ENCODE results near the gene TXNDC5. TPM values are rescaled to one million over a fixed set of nuclear protein-coding genes. Genes with fewer than 3 reads are reported as not detected.
A peak's percentile ranks its signal among the peaks of the same experiment; 100 is the strongest.

The TXNDC5 gene
- total and polyA plus RNA-seq, 5 donors from 2014 or later, result 13.6 to 38.6 (median 26.2) TPM

- Mint-ChIP-seq H3K27ac (no peak overlapping the region), H3K27me3 (no peaks in the 10 kb centered on the region), H3K4me1 (peaks cover 0 to 9% (median 4%) of the 10 kb centered on the region in 4 donors), H3K36me3 (no peaks in the 10 kb centered on the region), H3K4me3 (no peak overlapping the region), H3K9me3 (no peaks in the 10 kb centered on the region)
- Histone ChIP-seq H3K4me1 (ENCODE audit: control insufficient read depth, insufficient read depth, low read length, poor library complexity, severe bottlenecking) (peaks cover 12% of the 10 kb centered on the region), H3K27ac (ENCODE audit: insufficient read depth, low read length, poor library complexity, severe bottlenecking) (no peak overlapping the region), H3K36me3 (ENCODE audit: control insufficient read depth, insufficient read depth, low read length) (no peaks in the 10 kb centered on the region), H3K4me3 (ENCODE audit: low read depth, low read length) (no peak overlapping the region), H3K27me3 (ENCODE audit: control insufficient read depth, insufficient read depth, low read length) (peaks cover 3% of the 10 kb centered on the region), H3K9me3 (ENCODE audit: control insufficient read depth in 2 of 2, low read length in 2 of 2) (no peaks in the 10 kb centered on the region)
- DNase-seq (no peak), ATAC-seq (ENCODE audit: low read depth in 2 of 2) (no peak)
Measured at GRCh38 chr6:7912736-7913517, 2.3 kb upstream of the TXNDC5 start.

GRCh38 chr6:7912024-7912423 is 1.4 kb upstream of the TXNDC5 start:
- no peaks in the 10 kb centered on the region for H3K9me3 ChIP-seq (ENCODE audit: control insufficient read depth in 2 of 2, low read length in 2 of 2)
- H3K4me3 ChIP-seq (ENCODE audit: low read depth, low read length), result no peak overlapping the region
- no peaks in the 10 kb centered on the region for H3K36me3 Mint-ChIP-seq
- no peak overlapping the region for H3K27ac Mint-ChIP-seq
- H3K27ac ChIP-seq (ENCODE audit: insufficient read depth, low read length, poor library complexity, severe bottlenecking), result no peak overlapping the region
- H3K4me3 Mint-ChIP-seq, result no peak overlapping the region
- peaks cover 0 to 9% (median 6%) of the 10 kb centered on the region in 4 donors for H3K4me1 Mint-ChIP-seq
- H3K36me3 ChIP-seq (ENCODE audit: control insufficient read depth, insufficient read depth, low read length), result no peaks in the 10 kb centered on the region
- H3K27me3 Mint-ChIP-seq, result no peaks in the 10 kb centered on the region
- H3K9me3 Mint-ChIP-seq, result no peaks in the 10 kb centered on the region
- peaks cover 3% of the 10 kb centered on the region for H3K27me3 ChIP-seq (ENCODE audit: control insufficient read depth, insufficient read depth, low read length)
- ATAC-seq (ENCODE audit: low read depth in 2 of 2), result no peak
- peaks cover 12% of the 10 kb centered on the region for H3K4me1 ChIP-seq (ENCODE audit: control insufficient read depth, insufficient read depth, low read length, poor library complexity, severe bottlenecking)
- no peak for DNase-seq

GRCh38 chr6:7911345-7911725 is 747 bp upstream of the TXNDC5 start:
- ATAC-seq (ENCODE audit: low read depth in 2 of 2), result no peak
- Mint-ChIP-seq H3K27ac (no peak overlapping the region), H3K4me1 (peaks cover 0 to 14% (median 7%) of the 10 kb centered on the region in 4 donors), H3K27me3 (no peaks in the 10 kb centered on the region), H3K36me3 (no peaks in the 10 kb centered on the region), H3K9me3 (no peaks in the 10 kb centered on the region), H3K4me3 (no peak overlapping the region)
- no peak overlapping the region for H3K27ac ChIP-seq (ENCODE audit: insufficient read depth, low read length, poor library complexity, severe bottlenecking)
- H3K27me3 ChIP-seq (ENCODE audit: control insufficient read depth, insufficient read depth, low read length), result peaks cover 3% of the 10 kb centered on the region
- H3K9me3 ChIP-seq (ENCODE audit: control insufficient read depth in 2 of 2, low read length in 2 of 2), result no peaks in the 10 kb centered on the region
- H3K4me3 ChIP-seq (ENCODE audit: low read depth, low read length), result peak overlapping the region; percentile 55
- no peaks in the 10 kb centered on the region for H3K36me3 ChIP-seq (ENCODE audit: control insufficient read depth, insufficient read depth, low read length)
- peaks cover 12% of the 10 kb centered on the region for H3K4me1 ChIP-seq (ENCODE audit: control insufficient read depth, insufficient read depth, low read length, poor library complexity, severe bottlenecking)
- DNase-seq, result no peak

- peak in 1 of 3 donors; percentile 45 for DNase-seq
- H3K4me1 ChIP-seq (ENCODE audit: control insufficient read depth, insufficient read depth, low read length, poor library complexity, severe bottlenecking), result peaks cover 12% of the 10 kb centered on the region
- no peaks in the 10 kb centered on the region for H3K36me3 ChIP-seq (ENCODE audit: control insufficient read depth, insufficient read depth, low read length)
Measured at GRCh38 chr6:7910298-7910653, 312 bp downstream of the TXNDC5 start.

GRCh38 chr6:7909323-7910276 is 988 bp downstream of the TXNDC5 start:
- no peaks in the 10 kb centered on the region for H3K9me3 Mint-ChIP-seq
- H3K27ac Mint-ChIP-seq, result peak overlapping the region in 2 of 3 donors; percentile 31 to 88
- H3K4me3 ChIP-seq (ENCODE audit: low read depth, low read length), result peak overlapping the region; percentile 48
- H3K4me1 ChIP-seq (ENCODE audit: control insufficient read depth, insufficient read depth, low read length, poor library complexity, severe bottlenecking), result peaks cover 12% of the 10 kb centered on the region
- DNase-seq, result peak; percentile 5 to 34 (median 14)
- peaks cover 3% of the 10 kb centered on the region for H3K27me3 ChIP-seq (ENCODE audit: control insufficient read depth, insufficient read depth, low read length)
- peaks cover 7% of the 10 kb centered on the region for H3K36me3 Mint-ChIP-seq
- H3K9me3 ChIP-seq (ENCODE audit: control insufficient read depth in 2 of 2, low read length in 2 of 2), result no peaks in the 10 kb centered on the region
- peaks cover 5 to 18% (median 7%) of the 10 kb centered on the region in 4 donors for H3K4me1 Mint-ChIP-seq
- no peaks in the 10 kb centered on the region for H3K27me3 Mint-ChIP-seq
- H3K4me3 Mint-ChIP-seq, result peak overlapping the region; percentile 82 to 89 (median 84)
- H3K27ac ChIP-seq (ENCODE audit: insufficient read depth, low read length, poor library complexity, severe bottlenecking), result no peak overlapping the region
- no peaks in the 10 kb centered on the region for H3K36me3 ChIP-seq (ENCODE audit: control insufficient read depth, insufficient read depth, low read length)
- ATAC-seq (ENCODE audit: low read depth in 2 of 2), result peak; percentile 12 to 15

More at GRCh38 chr6:7910298-7910653, 312 bp downstream of the TXNDC5 start:
- Mint-ChIP-seq H3K36me3 (peaks cover under 1% of the 10 kb centered on the region), H3K4me3 (no peak overlapping the region), H3K27me3 (no peaks in the 10 kb centered on the region), H3K9me3 (no peaks in the 10 kb centered on the region), H3K4me1 (peaks cover 2 to 14% (median 7%) of the 10 kb centered on the region in 4 donors), H3K27ac (no peak overlapping the region)
- peak; percentile 42 to 54 for ATAC-seq (ENCODE audit: low read depth in 2 of 2)
- Histone ChIP-seq H3K9me3 (ENCODE audit: control insufficient read depth in 2 of 2, low read length in 2 of 2) (no peaks in the 10 kb centered on the region), H3K27ac (ENCODE audit: insufficient read depth, low read length, poor library complexity, severe bottlenecking) (no peak overlapping the region), H3K27me3 (ENCODE audit: control insufficient read depth, insufficient read depth, low read length) (peaks cover 3% of the 10 kb centered on the region), H3K4me3 (ENCODE audit: low read depth, low read length) (no peak overlapping the region)

- no peak overlapping the region for H3K4me3 ChIP-seq (ENCODE audit: low read depth, low read length)
- H3K9me3 ChIP-seq (ENCODE audit: control insufficient read depth in 2 of 2, low read length in 2 of 2), result no peaks in the 10 kb centered on the region
- Mint-ChIP-seq H3K4me1 (peaks cover 5 to 18% (median 7%) of the 10 kb centered on the region in 4 donors), H3K36me3 (peaks cover 23% of the 10 kb centered on the region), H3K27me3 (no peaks in the 10 kb centered on the region), H3K9me3 (no peaks in the 10 kb centered on the region), H3K27ac (no peak overlapping the region), H3K4me3 (peak overlapping the region in 1 of 4 donors; percentile 66)
- peaks cover 17% of the 10 kb centered on the region for H3K36me3 ChIP-seq (ENCODE audit: control insufficient read depth, insufficient read depth, low read length)
- ATAC-seq (ENCODE audit: low read depth in 2 of 2) (no peak), DNase-seq (no peak)
- no peaks in the 10 kb centered on the region for H3K27me3 ChIP-seq (ENCODE audit: control insufficient read depth, insufficient read depth, low read length)
- H3K4me1 ChIP-seq (ENCODE audit: control insufficient read depth, insufficient read depth, low read length, poor library complexity, severe bottlenecking), result peaks cover 12% of the 10 kb centered on the region
- no peak overlapping the region for H3K27ac ChIP-seq (ENCODE audit: insufficient read depth, low read length, poor library complexity, severe bottlenecking)
Measured at GRCh38 chr6:7907159-7907558, 3.4 kb downstream of the TXNDC5 start.

- H3K36me3 ChIP-seq (ENCODE audit: control insufficient read depth, insufficient read depth, low read length), result peaks cover 21% of the 10 kb centered on the region
- ATAC-seq (ENCODE audit: low read depth in 2 of 2), result no peak
- no peak for DNase-seq
- Mint-ChIP-seq H3K27ac (no peak overlapping the region), H3K4me3 (peak overlapping the region in 1 of 4 donors; percentile 66), H3K9me3 (no peaks in the 10 kb centered on the region), H3K36me3 (peaks cover 27% of the 10 kb centered on the region), H3K27me3 (no peaks in the 10 kb centered on the region), H3K4me1 (peaks cover 5 to 18% (median 7%) of the 10 kb centered on the region in 4 donors)
- H3K4me3 ChIP-seq (ENCODE audit: low read depth, low read length), result no peak overlapping the region
- H3K27me3 ChIP-seq (ENCODE audit: control insufficient read depth, insufficient read depth, low read length), result no peaks in the 10 kb centered on the region
- peaks cover 12% of the 10 kb centered on the region for H3K4me1 ChIP-seq (ENCODE audit: control insufficient read depth, insufficient read depth, low read length, poor library complexity, severe bottlenecking)
- no peak overlapping the region for H3K27ac ChIP-seq (ENCODE audit: insufficient read depth, low read length, poor library complexity, severe bottlenecking)
- no peaks in the 10 kb centered on the region for H3K9me3 ChIP-seq (ENCODE audit: control insufficient read depth in 2 of 2, low read length in 2 of 2)
Measured at GRCh38 chr6:7906741-7907140, 3.8 kb downstream of the TXNDC5 start.

All from CD4-positive, CD25-positive, alpha-beta regulatory T cell (primary cell).